HG02763 (cell line): Measurements from ENCODE around the gene LRRIQ4.

Source experiments
- ATAC-seq: cut with Tn5 transposase; IDR thresholded peaks from one replicate; pipeline ENCODE4 v1.9.1; 2021; ENCODE audit warnings: mild to moderate bottlenecking, moderate library complexity; ENCODE audit not compliant: unreplicated experiment

LRRIQ4 gene

GRCh38 chr3:169812332-169813235, at the start of gene LRRIQ4, which contains the start of gene LRRC34:
Gene LRRIQ4, plus strand, starts transcription at chr3:169812870. Its CDS starts 9,052 bp downstream, at chr3:169821922.
Gene LRRC34, minus strand, starts transcription at chr3:169812904. Its CDS starts 356 bp downstream, at chr3:169812548.
- peak; percentile 65 for ATAC-seq

DNA sequence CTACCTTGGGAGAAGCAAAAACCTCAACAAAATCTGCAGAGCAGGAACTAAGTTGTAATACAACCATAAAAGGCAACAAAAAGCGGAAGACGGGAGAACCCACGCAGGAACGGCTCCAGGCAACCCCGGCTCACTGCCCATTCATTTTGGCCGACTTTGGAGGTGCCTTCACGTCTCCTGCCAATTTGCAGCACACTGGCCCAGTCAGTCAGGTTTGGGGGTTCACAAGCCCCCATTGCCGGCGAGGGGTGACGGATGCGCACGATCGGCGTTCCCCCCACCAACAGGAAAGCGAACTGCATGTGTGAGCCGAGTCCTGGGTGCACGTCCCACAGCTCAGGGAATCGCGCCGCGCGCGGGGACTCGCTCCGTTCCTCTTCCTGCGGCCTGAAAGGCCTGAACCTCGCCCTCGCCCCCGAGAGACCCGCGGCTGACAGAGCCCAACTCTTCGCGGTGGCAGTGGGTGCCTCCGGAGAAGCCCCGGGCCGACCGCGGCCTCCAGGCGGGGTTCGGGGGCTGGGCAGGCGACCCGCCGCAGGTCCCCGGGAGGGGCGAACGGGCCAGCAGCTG, 48.3 kb upstream of the LRRIQ4 start:
- ATAC-seq, result peak; percentile 32

DNA sequence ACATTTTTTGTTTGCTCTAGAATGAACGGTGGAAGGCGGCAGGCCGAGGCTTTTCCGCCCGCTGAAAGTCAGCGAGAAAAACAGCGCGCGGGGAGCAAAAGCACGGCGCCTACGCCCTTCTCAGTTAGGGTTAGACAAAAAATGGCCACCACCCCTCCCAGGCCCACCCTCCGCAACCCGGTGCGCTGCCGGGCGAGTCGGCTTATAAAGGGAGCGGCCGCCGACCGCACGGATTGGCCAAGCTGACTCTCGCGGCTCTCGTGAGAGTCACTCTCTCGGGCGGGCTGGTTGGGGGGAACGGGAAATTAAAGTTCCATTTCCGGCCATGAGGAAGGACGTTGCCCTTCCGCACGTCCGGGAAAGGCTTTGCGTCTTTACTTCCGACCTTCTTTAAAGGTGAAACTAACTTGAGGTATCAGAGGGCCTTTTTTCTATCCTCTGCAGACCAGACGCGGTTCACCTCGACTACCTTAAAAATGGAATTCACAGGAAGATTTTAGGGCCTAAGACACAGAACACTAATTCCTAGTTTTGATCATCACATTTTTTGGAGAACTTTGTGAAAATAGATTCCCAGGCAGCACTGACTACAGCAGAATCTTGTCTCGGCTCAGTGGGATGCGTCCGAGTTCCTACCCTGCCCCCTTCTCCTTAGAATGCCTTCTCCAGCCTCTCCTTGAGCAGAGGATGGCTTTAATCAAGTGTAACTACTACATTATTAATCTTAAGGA, 47.6 kb upstream of the LRRIQ4 start, which contains the start of gene TERC:
Gene TERC, minus strand, starts transcription at position 179 of the 731 bp plus-strand sequence.
- peak; percentile 73 for ATAC-seq

GRCh38 chr3:169769287-169770181, 43.1 kb upstream of the LRRIQ4 start, which contains the start of gene ACTRT3:
Gene ACTRT3, minus strand, starts transcription at chr3:169769561. Its CDS starts 41 bp downstream, at chr3:169769520.
- peak; percentile 19 for ATAC-seq

GRCh38 chr3:169771497-169772304, 41.0 kb upstream of the LRRIQ4 start:
- no peak for ATAC-seq

- peak; percentile 20 for ATAC-seq
Measured at GRCh38 chr3:169772305-169772896, 40.3 kb upstream of the LRRIQ4 start.

DNA sequence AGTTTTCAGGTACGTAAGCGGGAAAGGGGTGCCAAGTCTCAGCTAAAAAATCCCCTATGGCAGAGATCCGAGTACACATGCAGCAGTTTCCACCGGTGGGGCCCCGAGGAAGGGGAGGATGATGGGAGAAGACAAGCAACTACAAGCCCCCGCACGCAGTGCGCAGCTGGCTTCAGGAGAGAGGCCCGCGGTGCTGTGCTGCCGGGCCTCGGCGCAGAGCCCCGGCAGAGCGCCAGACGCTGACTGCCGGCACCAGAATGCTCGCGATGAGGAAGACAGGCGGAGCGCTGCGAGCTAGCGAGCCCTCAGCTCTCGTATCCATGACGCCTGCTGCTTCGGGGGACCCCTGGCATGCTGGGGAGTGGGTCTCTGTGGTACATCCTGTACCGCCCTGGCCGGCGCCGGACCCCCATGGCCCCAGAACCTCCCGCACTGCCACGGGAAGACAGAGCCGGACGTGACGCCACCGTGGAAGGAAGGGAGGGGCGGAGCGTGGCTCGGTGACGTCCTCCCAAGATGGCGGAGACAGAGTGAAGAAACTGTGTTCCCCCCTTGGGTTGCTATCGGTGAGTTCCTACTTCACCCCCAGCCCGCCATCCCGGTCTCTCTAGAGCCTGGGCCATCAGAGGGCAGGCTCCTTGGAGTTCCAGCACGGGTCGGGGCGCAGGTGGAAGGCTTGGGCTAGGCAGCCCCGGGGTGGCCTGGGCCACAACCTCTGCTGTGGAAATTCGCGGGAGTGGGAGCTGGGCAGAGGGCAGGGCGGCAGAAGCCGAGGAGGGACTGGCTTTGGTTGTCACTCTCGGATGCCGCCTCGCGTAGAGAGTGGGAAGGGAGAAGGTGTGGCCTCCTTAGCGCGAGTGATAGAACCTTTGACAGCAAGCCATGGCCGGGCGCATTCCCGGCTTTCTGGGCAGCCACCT, 39.5 kb upstream of the LRRIQ4 start, which contains the start of gene MYNN:
Gene MYNN, plus strand, starts transcription at position 500 of the 920 bp plus-strand sequence. CDS start 900 bp downstream, outside the sequence.
- peak; percentile 80 for ATAC-seq

DNA sequence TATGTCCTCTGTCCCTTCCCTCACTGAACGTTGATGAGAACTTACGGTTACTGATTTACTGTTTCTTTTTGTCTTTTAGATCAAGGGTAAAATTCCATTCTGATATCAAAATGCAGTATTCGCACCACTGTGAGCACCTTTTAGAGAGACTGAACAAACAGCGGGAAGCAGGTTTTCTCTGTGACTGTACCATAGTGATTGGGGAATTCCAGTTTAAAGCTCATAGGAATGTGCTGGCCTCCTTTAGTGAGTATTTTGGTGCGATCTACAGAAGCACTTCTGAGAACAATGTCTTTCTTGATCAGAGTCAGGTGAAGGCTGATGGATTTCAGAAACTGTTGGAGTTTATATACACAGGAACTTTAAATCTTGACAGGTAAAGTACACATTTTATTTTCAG, 38.5 kb upstream of the LRRIQ4 start:
- ATAC-seq, result no peak

GRCh38 chr3:169777822-169778221, 34.8 kb upstream of the LRRIQ4 start:
- no peak for ATAC-seq

- no peak for ATAC-seq
Measured at GRCh38 chr3:169780742-169781141, 31.9 kb upstream of the LRRIQ4 start.

DNA sequence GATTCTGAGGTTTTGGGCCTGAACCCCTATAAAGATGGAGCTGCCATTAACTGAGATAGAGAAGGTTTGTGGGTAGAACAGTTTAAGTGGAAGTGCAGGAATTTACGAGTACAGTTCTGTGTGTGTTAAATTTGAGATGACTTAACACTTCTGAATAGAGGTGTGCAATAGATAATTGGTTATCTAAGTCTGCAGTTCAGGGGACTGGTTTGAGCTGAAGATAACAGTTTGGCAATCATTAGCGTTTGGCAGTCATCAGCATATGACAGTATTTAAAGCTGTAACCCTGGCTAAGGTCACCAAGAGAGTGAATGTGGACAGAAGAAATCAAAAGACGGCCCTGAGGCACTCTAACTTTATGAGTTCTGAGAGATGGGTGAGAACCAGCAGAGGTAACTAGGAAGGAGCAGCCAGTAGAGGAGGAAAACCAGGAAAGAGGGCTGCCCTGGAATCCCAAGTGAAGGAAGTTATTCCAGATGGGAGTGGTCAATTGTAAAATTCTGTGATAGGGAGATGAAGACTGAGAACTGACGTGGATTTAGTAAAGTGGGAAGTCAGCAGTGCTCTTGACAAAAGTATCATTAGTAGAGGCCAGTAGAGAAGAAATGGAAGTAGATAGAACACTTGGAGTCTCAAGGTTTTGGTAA, 31.3 kb upstream of the LRRIQ4 start:
- no peak for ATAC-seq

- ATAC-seq, result no peak
Measured at GRCh38 chr3:169787120-169787519, 25.6 kb upstream of the LRRIQ4 start.

GRCh38 chr3:169787791-169788190, 24.9 kb upstream of the LRRIQ4 start:
- ATAC-seq, result no peak

DNA sequence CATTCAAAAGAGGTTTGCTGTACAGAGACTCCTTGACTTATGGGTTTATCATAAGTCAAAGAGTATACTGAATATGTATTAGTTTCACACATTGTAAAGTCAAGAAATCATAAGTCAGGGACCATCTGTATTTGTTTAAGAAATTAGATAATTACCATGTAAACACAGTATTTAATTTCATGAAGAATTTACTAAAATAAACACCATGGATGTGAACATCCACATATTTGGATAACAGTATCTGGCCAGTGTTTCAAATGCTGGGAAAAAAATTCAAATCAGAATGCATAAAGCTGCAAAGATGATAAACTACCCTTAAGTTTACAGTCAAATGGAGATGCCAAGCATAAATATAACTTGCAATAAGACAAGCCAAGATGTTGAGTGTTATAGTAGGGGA, 22.5 kb upstream of the LRRIQ4 start:
- no peak for ATAC-seq

- no peak for ATAC-seq
Measured at GRCh38 chr3:169790687-169791429, 21.8 kb upstream of the LRRIQ4 start.

DNA sequence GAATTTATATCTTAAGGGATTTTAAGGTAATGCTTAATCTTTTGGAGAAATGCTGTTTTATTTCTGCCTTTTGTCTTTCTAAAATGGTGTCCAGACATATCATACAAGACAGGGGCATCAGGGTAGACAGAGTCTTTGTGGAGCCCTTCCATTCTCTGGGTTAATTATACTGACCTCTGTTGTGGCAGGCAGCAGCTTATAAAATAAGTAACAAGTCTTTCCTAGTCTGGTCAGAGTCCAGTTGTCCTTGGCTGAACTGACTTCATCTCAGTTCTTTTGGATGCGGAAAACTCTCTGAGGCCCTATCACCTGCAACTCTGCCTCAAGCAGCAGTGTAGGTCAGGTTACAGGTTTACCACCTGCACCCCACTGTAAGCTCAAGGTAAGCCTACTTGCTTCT, 20.3 kb upstream of the LRRIQ4 start:
- no peak for ATAC-seq

GRCh38 chr3:169804681-169805080, 8.0 kb upstream of the LRRIQ4 start:
- ATAC-seq, result no peak
